ENCODE data around the gene STOML2.
"Not testable (repeated sequence)": the region's sequence is repeated elsewhere in the genome, so short reads cannot be mapped to it uniquely, and the experiment has no call there.

The STOML2 gene

GRCh38 chr9:35102769-35103659 is at the start of gene STOML2:
Gene STOML2, minus strand, starts transcription at chr9:35103131. Its CDS starts 37 bp downstream, at chr9:35103094.
- DNase-seq (ENCODE audit: low read depth in 3 of 3) = peak; percentile 82 to 90 (median 90)

DNA sequence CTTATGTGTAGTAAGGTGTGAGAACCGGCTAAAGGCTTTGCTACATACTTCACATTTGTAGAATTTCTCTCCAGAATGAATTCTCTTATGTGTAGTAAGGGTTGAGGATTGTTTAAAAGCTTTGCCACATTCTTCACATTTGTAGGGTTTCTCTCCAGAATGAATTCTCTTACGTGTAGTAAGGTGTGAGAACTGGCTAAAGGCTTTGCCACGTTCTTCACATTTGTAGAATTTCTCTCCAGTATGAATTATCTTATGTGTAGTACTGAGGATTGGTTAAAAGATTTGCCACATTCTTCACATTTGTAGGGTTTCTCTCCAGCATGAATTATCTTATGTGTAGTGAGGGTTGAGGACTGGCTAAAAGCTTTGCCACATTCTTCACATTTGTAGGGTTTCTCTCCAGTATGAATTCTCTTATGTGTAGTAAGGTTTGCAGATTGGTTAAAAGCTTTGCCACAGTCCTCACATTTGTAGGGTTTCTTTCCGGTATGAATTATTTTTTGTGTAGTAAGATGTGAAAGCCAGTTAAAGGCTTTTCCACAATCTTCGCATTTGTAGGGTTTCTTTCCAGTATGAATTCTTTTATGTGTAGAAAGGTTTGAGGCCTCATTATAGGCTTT is 45.1 kb upstream of the STOML2 start:
- DNase-seq (ENCODE audit: low read depth in 3 of 3) = not testable (repeated sequence)

GRCh38 chr9:35142037-35142436 is 39.1 kb upstream of the STOML2 start:
- no peak for DNase-seq (ENCODE audit: low read depth in 3 of 3)

DNA sequence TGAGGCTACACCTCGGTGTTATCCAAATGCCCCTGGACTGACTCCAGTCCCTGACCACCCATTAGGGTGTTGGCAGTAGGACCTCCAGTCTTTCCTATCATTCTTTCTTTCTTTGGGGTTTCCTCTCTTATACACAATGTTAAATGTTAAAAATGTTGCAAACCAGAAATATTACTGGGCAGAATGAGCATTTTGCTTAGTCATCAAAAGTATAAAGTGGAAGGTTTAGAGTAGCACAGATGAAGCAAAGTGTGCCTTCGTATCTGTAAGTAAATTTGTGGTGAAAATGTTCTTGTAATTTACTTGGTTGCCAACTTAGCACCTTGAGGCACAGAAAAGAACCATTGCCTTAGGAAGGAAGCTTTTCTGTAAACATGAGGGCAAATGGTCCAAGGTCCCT is 37.2 kb upstream of the STOML2 start:
- DNase-seq (ENCODE audit: low read depth in 3 of 3) = no peak

GRCh38 chr9:35136866-35137265 is 33.9 kb upstream of the STOML2 start:
- no peak for DNase-seq (ENCODE audit: low read depth in 3 of 3)

- no peak for DNase-seq (ENCODE audit: low read depth in 3 of 3)
These were observed 33.1 kb upstream of the STOML2 start for GRCh38 chr9:35135988-35136387.

GRCh38 chr9:35134920-35135319 is 32.0 kb upstream of the STOML2 start:
- no peak for DNase-seq (ENCODE audit: low read depth in 3 of 3)

DNA sequence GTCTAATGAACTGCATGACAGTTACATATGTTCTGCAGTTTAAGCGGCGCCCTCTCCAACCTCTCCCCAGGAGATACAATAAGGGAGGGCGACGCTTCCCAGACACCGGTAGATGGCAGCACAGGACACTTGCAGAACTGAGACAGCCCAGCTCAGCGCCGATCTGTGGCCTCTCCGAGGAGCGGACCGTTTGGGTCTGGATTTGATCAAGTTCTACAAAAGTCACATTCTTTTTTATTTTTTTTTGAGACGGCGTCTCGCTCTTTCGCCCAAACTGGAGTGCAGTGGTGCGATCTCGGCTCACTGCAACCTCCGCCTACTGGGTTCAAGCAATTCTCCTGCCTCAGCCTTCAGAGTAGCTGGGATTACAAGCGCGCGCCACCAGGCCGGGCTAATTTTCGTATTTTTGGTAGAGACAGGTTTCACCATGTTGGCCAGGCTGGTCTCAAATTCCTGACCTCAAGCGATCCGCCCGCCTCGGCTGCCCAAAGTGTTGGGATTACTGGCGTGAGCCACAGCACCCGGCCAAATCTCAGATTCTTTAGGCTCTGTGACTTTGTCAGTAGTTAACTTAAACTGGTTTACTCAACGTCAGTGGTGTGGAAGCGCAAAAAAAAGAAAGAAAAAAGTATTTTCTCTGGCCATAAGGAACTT is 14.1 kb upstream of the STOML2 start:
- DNase-seq (ENCODE audit: low read depth in 3 of 3) = peak; percentile 76 to 88 (median 77)

DNA sequence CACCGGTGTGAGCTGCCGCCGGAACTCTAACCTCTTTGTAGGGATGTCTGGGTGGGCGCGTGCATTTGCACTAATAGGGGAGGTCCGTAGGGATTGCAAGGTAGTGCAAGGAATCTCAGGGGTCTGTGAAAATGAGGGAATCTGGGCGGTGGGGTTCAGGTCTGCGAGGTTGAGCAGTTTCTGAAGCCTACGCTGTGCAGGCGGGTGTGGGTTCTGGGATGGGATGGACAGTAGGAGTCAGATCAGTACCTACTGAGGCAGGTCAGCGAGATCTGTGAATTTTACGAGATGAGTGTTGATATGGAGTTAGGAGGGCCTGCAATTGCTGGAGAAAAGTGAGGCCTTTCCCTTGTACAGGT is 13.6 kb upstream of the STOML2 start:
- DNase-seq (ENCODE audit: low read depth in 3 of 3) = no peak

GRCh38 chr9:35115680-35116538 is 13.0 kb upstream of the STOML2 start, which contains the start of gene ATOSB:
Gene ATOSB, minus strand, starts transcription at chr9:35115862. Its CDS starts 7,588 bp downstream, at chr9:35108274.
- peak; percentile 79 to 92 (median 83) for DNase-seq (ENCODE audit: low read depth in 3 of 3)

- DNase-seq (ENCODE audit: low read depth in 3 of 3) = no peak
These were observed 12.1 kb upstream of the STOML2 start for GRCh38 chr9:35114840-35115628.

GRCh38 chr9:35114113-35114839 is 11.3 kb upstream of the STOML2 start:
- peak in 1 of 3 experiments; percentile 66 for DNase-seq (ENCODE audit: low read depth in 3 of 3)

DNA sequence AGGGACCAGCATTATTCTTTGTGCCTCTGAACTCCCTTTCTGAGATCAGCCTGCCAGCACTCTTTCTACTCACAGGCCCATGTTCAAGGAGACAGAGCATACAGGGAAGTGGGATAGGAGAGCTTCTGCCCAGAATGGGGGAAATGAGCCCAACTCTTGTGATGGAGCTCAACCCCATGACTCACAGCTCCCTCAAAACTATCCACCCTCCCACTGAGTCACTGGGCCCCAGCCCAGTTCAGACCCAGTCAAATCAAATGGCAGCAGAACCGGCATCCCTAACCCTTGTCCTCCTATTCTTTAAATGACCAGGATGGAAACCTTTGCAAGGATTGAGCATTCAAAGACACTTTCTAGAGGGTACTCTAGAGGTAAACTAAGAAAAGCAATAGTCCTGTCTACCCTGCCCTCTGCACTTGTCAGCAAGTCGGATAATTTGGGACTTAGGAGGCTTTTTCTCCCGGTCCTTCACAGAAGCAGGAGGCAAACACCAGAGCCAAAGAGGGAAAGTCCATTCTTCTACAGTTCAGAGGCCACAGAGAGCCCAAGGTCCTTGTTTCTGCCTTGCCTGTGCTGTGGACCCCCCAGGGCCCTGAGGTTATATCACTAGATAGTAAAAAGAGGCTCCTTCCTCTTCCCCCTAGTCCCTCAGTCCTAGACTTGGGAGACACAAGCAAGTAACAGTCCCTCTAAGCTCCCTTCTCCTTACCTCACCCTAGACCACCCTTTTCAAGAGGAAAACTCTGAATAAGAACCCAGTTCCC is 9.5 kb upstream of the STOML2 start:
- DNase-seq (ENCODE audit: low read depth in 3 of 3) = no peak

DNA sequence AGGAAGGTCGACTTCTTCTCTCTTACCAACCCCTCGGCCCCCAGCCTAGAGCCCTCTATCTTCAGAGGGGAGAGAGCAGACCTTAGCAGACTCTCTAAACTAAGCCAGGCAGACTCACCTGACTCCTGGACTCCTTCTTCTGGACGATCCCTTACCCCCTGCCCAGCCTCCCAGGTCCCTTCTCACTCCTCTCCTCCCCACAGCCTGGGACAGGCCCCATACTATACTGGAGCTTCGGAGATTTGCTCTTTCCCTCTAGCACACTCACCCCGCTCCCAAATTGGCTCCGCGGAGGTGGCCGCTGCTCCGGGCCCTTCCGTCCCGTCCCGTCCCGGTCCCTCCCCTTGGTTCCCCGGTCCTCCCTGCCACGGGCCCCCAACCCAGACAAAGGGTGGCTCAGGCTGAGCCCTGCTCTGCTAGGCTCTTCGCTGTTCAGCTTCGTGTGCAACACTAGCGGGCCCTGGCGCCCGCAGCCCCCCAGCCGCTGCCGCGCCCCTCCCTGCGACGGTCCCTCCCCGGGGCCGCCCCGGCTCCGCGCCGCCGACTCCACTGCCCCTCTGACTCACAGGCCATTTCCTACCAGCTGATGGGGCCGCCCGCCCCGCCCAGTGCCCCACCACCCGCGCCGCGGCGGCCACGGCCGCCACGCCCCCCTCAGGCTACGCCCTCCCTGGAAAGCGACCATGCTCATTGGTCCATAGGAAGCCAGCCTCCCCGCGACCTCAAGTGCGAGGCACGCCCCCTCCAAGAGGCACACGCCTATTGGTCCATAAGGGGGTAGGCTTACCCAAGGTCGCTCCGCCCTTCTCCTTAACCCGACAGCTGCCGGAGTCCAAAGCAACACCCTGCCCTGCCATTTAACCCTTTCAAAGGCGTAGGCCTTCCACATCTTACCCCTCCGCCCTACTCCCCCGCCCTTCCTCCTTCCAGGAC is 8.3 kb upstream of the STOML2 start:
- DNase-seq (ENCODE audit: low read depth in 3 of 3) = peak; percentile 93 to 96 (median 95)

DNA sequence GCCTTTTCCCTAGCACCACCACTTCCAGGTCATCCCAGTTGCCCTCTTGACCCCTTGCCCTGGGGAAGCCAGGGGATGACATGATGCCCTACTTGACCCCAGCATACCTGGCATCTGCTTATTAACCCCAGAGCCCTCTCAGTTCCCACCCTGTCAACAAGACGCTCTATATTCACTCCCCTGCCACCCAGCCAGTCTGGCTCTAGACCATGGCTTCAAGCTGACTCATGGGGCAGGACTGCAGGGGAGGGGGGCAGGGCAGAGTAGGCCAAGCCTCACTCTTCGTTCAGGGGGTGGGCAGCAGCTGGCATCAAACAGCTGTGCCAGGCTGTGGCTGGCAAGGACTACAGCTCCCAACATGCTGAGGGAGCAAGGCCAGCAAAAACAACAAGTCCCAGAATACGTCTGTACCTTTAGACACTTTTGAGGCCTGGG is 7.4 kb upstream of the STOML2 start:
- no peak for DNase-seq (ENCODE audit: low read depth in 3 of 3)

GRCh38 chr9:35108946-35109575 is 6.1 kb upstream of the STOML2 start:
- no peak for DNase-seq (ENCODE audit: low read depth in 3 of 3)

DNA sequence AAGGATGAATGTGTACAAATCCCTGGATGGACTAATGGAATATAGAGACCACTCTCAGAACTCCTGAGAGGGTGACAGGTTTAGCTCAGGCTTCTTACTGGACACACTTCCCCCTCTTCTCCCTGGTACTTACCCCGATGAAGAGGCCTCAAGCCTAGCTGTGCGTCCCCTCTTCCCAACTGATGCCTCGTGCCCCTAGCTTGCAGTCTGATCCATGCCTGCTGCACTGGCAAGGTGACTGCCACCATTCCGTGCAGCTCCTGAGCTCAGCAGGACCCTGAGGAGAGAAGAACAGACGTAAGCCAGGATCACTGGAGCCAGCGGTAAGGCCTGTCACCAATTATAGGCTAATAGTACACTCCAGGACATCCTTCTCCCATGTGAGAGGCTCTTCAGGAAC is 5.5 kb upstream of the STOML2 start:
- DNase-seq (ENCODE audit: low read depth in 3 of 3) = no peak
